GM19395 (cell line): ENCODE measurements around the gene MCCC1.
"Not testable (repeated sequence)": the region's sequence is repeated elsewhere in the genome, so short reads cannot be mapped to it uniquely, and the experiment has no call there.

Source experiments
- ATAC-seq: cut with Tn5 transposase; IDR thresholded peaks from one replicate; pipeline ENCODE4 v1.9.1; 2021; ENCODE audit warnings: mild to moderate bottlenecking, moderate library complexity; ENCODE audit not compliant: unreplicated experiment

MCCC1 gene

DNA sequence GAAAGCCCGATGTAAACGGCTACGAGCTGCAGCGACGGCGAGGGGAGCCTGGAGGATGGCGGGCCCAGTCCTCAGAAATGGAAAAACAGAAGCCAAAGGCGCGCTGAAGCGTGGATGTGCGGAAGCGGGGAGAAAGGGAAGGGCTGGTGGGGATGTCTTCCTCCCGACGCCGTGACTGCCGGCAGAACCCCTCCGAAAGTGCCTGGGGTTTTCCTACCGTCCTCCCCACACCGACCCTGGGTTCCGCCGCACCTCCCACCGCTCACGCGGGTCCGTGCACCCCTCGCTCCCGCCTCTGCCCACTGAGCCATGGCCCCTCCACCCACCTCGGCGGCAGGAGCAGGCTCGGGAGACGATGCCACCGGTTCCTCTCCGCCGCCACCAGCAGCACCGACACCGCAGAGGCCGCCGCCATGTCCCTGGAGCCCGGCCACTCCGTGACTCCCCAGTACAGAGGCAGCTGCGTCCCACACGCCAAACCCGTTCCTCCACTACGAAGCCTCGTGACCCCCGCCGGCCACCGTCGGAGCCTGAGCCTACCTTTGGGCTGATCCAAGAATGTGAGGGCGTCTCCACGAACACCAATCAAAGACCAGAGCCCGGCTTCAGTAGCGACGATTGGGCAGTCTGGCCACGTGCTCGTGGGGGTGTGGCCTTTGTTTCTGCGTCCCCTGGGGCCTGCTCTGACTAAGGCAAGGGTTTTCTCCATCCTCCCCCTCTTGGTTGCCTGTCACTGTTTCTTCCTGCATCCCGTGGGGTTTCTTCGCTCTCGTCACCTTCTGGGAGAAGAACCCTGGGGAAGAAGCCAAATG lies at the start of gene MCCC1:
Gene MCCC1, minus strand, starts transcription at position 471 of the 812 bp plus-strand sequence. Its CDS starts 56 bp downstream, at position 415.
- peak; percentile 99 for ATAC-seq

DNA sequence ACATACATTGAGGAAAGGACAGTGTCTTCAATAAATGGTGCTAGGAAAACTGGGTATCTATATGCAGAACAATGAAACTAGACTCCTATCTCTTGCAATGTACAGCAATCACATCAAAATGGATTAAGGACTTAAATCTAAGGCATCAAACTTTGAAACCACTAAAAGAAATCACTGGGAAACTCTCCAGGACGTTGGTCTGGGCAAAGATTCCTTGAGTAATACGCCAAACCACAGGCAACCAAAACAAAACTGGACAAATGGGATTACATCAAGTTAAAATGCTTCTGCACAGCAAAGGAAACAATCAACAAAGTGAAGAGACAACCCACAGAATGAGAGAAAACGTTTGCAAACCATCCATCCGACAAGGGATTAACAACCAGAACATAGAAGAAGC lies 48.8 kb upstream of the MCCC1 start:
- ATAC-seq, result no peak

DNA sequence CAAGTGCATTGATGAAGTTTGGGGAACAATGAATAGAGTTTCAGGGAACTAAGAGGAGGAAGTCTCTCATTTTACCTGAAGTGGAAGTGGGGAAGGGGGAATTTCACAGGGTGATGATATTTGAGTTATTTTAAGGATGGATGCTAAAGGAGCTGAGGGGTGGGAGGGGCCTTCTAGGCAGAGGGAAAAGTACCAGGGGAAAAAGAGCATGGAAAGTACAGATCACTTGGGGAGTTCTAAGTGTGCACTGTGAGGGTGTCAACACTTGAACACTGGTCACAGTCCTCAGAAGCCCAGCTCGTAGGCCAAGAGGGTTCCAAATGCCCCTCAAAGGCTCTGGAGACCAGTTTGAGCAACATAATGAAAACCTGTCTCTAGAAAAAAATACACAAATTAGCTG lies 45.1 kb upstream of the MCCC1 start:
- no peak for ATAC-seq

DNA sequence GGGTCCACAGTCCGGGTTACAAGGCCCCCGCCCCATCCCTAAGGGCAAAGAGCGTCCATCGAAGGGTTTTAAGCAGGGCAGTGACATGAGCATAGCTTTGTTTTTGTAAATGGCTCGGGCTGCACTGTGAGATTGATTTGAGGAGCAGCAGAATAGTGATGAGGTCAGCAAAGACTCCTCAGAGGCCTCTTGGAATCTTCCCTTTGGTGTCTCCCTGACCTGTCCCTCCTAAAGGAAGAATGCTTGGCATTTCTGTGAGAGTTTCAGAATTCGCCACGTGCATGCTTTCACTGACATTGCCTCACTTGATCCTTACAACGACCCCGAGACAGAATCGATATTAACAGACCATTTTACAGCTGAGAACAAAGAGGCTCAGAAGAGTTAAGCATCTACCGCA lies 42.9 kb upstream of the MCCC1 start:
- no peak for ATAC-seq

DNA sequence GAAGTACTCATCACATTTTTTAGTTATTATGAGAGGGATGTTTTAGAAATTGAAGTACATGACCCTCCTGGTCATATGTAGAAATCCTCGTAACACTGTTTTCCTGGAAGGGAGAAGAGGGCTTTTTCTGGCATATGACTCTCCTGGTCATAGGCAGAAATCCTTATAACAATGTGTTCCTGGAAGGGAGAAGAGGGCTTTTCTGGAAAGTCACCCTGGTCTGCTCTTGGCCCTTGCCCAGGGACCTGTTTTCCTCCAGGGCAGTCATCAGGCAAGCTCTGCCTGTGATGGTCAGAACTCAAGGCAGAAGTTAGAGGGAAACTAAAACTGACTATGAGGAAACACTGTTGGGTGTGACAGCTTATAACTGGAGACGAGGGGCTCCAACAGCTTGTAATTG lies 35.5 kb upstream of the MCCC1 start:
- ATAC-seq, result no peak

DNA sequence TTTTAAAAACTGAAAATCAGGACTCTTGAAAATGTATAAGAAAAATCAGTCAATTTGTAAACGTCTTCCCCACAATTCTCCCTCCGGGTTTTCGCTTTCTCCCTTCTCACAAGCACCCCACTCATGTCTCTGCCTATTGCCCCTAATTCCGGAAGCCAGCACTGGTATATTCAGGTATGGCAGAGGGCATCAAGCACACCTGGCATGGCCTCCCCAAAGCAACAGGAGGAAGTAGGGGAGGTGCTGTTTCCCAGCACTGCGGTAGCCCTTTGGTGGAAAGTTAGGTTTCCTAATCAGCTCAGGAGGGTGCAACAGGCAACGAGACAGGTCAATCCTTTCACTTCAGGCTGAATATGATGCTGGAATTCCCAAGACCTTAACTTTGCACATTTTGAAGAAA lies 33.1 kb upstream of the MCCC1 start:
- ATAC-seq, result no peak

DNA sequence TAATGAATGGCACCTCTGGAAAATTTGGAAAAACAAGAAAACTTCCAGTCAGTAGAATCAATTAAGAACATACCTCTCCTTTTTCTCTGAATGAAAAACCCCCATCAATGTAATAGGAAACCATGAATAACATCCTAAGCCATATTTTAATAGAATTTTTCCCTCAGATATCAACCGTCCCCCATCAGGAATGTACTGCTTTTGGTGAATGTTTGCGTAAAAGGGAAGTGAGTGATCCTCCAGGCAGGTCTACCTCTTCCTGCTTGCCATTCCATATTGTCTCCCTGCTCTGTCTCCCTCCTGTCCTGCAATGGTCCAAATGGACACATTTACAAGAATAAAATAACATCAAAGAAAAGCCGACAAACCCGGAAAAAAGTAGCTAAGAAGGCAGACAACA lies 32.4 kb upstream of the MCCC1 start:
- ATAC-seq, result no peak

DNA sequence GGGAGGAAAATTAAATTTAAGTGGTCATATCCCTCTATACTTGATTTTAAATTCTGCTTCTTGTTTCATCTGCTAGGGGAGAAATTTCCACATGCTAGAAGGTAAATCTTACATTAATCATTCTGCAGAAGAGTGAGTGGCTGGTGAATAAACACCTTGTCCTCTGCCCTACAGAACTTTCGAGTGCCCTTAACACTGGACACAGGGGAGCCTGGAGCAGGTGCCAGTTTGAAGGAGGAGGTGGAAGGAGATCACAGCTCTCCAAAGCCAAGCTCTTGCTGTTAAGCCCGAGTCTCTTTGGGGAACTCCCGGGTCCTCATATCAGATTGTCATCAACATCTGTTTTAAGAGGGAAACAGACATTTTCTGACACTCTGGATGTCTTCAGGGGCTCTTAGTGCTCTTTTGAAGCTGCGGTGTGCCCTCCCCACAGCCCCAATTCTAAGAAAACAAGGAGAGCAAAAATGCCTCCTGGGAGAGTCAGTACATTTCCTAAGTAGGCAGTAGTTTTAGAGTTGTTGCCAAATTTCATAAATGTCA lies 32.0 kb upstream of the MCCC1 start:
- no peak for ATAC-seq

DNA sequence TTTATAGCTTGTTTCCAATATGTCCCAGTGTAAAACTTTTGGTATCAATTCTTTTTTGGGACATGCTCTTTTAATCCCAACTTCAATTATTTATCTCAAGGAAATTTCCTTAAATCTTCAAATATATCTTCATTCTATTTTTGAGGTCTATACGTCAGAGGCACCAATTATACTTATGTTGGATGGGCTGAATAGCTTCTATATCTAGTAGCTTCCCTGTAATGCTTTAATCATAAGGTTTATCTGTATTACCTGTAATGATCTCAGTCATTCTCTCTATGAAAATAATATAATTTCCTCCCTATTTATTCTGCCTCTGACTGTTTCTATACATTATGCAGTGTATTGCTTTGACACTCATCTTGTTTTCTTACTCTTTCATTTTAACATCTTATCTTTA lies 29.9 kb upstream of the MCCC1 start:
- no peak for ATAC-seq

DNA sequence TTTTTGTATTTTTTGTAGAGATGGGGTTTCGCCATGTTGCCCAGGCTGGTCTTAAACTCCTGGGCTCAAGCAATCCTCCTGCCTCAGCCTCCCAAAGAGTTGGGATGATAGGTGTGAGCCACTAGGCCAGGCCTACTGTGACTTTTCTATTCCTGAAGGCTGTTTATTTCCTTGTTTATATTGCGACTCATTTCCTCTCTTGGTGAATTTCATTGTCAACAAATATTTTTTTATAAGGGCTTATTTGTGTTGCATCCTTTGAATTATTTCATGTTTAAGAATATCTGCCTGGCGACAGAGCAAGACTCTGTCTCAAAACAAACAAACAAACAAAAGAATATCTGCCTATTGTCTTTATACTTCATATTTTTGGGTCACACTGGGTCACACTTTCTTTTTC lies 29.4 kb upstream of the MCCC1 start:
- no peak for ATAC-seq

DNA sequence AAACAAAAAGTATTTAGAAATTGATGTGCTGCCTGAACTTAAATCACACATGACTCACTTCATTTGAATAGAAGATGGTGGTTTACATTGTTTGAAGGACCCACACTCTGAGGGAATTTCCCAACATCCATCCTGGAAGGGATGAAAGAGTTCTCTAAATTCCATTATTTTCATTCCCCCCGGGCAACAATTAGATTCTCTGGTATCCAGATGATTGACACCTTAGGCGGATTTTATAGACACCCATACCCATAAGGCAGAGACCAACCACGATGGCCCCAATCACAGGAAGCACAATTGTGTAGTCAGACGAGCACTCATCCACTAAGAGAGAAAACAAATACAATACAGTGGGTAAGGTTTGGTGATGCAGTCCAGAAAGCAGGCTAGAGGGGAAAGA lies 24.6 kb upstream of the MCCC1 start:
- ATAC-seq, result no peak

DNA sequence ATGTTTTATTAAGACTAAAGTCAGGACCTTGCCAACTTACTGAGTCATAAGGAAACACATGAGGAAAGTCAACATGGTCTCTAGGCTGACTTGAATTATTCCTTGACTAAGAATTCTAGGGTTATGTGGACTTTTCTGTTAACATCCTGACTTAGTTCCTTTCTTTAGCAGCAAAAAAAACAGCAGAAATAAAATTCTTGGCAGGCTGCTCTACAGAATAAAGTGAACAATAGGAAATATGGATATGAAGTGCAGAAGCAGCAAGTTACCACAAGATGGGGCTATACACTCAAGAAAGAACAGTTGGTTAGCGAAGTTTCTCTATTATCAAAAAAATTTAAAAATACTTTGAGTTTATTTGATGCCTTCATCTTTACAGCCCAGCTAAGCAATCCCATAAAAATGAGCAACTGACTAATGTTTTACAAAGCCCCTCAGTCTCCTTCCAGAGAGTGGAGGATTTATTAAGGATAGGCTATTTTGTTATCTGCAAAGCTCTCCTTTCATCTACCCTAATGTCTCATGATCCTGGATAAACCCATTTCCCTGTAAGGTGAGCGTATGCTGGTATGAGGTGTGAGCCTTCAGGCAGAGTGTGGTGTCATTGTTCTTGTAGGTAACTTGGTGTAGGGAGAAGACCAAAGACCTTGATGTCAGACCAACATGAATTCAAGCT lies 23.1 kb upstream of the MCCC1 start:
- no peak for ATAC-seq

DNA sequence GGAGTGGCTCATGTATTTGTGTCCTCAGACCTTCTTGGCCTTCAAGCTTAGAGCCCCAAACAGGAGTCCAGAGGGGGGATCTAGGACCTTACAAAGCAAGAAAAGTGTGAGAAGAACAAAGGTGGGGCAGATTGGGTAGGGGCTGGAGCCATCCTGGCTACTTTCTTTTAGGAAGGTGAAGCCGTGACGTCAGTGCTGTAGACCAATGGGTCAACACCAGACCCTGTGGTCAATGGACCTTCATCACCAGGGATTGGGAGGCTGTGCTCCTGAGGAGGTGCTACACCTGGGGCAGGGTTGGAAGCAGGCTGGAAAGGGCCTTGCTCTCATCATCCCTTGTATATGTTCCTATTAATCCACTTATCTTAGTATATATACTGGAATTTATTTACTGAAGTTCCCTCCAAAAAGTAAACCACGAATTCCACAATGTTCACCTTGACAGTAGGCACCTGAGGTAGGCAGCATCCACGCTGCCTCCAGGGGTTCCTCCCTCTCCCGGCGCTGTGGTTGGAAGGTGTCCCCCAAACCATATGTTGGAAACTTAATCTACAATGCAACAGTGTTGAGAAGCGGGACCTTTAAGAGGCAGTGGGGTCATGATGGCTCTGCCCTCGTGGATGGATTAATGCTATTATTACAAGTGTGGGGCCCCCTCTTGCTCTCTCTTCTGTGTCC lies 21.4 kb upstream of the MCCC1 start:
- no peak for ATAC-seq

DNA sequence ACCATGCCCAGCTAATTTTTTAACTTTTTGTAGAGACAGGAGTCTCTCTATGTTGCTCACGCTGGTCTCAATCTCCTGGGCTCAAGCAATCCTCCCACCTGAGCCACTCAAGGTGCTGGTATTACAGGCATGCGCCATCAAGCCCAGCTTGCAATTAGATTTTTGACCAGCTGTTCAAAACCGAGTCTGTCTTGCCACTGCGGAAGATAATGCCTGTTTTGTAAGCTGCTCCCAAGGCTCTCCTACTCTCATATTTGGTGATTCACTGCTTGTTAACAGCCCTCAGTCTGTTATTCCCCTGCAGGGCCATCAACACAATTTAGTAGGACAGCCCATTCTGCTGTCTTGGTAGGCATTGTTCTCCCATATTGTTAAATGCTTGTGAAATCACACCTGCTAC lies 17.8 kb upstream of the MCCC1 start:
- ATAC-seq, result no peak

DNA sequence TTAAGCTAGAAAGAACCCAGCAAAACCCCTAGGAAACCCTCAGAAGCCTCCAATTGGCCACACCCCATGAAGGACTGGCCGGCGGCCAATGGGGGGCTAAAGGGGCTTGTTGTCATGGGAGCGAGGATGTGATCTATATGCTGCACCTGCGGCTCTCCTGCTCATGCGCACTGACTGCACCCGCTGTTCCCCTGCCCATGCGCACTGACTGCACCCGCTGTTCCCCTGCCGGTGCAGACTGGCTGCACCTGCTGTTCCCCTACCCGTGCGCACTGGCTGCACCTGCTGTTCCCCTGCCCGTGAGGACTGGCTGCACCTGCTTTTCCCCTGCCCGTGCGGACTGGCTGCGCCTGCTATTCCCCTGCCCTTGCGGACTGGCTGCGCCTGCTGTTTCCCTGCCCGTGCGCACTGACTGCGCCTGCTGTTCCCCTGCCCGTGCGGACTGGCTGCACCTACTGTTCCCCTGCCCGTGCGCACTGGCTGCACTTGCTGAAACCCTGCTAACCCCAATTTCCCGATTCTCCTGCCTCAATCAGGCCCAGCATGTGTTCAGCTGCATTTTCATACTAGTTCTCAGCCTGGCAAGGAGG lies 16.8 kb upstream of the MCCC1 start:
- ATAC-seq, result peak; percentile 88

DNA sequence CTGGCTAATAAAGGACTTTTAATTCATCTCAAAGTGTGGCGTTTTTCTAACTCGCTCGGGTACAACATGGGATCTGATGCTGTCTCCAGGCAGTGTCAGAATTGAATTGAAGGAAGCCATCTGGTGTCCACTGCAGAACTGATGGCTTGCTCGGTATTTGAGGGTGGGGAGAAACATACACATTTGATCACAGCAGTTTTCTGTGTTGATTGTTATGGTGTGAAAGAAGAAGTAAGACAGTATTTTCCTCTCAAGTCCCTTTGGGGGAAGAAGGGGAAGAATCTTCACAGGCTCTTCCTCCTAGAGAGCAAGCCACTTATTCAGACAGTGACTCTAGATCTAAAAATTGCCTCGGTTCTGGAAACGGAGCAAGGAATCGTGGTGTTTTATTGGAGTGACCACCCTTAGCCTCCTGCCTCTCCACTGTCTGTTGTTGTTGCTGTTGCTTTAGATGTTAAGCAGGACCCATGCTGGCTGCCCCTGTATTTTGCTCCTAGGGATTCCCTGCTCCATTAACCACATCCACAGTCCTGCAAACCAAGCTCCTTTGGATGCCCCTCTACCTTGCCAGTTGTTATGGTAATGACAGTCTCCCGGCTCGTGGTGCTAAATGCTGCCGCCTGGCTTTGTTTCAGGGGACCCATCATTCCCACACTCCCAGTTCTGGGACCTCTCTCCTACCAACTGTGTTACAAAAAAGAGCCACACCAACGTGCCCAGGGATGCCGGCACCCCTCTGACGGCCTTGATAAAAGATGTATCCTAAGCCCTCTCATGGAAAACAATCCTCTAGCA lies 15.3 kb upstream of the MCCC1 start:
- ATAC-seq, result no peak

DNA sequence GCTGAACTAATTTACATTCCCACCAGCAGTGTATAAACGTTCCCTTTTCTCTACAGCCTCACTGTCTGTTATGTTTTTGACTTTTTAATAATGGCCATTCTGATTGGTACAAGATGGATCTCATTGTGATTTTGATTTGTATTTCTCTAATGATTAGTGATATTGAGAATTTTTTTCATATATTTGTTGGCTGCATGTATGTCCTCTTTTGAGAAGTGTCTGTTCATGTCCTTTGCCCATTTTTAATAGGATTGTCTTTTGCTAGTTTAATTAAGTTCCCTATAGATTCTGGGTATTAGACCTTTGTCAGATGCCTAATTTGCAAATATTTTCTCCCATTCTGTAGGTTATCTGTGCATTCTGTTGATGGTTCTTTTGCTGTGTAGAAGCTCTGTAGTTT lies 10.6 kb upstream of the MCCC1 start:
- ATAC-seq, result not testable (repeated sequence)

DNA sequence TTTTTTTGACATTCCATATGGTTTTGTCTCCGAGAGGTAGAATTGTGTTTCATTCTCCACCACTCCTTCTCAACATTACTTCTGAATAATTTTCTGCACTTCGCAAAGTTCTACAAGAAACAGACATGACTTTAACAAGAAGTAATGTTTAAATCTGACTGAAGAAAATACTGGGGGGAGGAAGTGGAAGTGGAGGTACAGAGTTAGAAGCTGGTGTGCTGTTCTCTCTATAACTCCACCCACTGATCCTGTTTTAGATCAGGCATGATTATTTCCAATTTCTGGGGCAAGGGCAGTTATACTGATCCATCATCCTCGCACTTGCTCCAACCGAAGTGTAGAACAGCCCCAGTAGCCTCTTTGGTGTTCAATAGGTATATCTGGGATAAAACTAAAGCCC lies 9.2 kb upstream of the MCCC1 start:
- ATAC-seq, result no peak

DNA sequence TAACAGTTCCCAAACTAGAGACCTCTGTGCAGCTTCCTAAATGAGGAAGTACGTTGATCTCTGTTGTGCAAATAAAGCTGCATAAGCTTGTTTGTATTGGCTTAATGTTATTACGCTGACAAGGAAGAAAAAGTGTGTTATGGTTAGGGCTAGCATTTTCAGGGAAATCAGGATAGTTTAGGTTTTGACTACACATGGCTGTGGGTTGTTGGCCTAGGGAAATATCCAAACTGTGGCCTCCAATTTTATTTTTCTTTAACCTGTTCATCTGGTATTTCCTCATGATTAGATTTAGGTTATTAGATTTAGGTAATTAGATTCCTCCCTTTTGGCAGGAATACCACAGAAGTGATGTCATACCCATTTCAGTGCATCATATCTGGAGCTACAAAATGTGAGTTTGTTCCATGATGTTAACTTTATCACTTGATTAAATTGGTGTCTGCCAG lies 8.7 kb upstream of the MCCC1 start:
- ATAC-seq, result no peak

DNA sequence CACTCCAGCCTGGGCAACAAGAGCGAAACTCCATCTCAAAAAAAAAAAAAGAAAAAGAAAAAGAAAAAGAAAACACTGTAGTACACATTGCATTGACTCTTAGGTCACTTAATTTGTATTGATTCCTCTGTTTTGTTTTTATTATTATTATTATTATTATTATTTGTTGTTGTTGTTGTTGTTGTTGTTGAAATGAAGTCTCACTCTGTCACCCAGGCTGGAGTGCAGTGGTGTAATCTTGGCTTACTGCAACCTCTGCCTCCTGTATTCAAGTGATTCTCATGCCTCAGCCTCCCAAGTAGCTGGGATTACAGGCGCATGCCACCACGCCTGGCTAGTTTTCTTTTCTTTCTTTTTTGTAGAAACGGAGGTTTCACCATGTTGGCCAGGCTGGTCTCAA lies 8.1 kb upstream of the MCCC1 start:
- not testable (repeated sequence) for ATAC-seq
